HG03432 (cell line): Measurements from ENCODE around the gene DLG2.

ENCODE experiments used
- ATAC-seq: cut with Tn5 transposase; IDR thresholded peaks from one replicate; pipeline ENCODE4 v1.9.1; 2021; ENCODE audit warnings: mild to moderate bottlenecking, moderate library complexity; ENCODE audit not compliant: unreplicated experiment

Gene DLG2

GRCh38 chr11:83583757-83584366 is 2043.3 kb downstream of the DLG2 start:
- peak; percentile 99 for ATAC-seq

DNA sequence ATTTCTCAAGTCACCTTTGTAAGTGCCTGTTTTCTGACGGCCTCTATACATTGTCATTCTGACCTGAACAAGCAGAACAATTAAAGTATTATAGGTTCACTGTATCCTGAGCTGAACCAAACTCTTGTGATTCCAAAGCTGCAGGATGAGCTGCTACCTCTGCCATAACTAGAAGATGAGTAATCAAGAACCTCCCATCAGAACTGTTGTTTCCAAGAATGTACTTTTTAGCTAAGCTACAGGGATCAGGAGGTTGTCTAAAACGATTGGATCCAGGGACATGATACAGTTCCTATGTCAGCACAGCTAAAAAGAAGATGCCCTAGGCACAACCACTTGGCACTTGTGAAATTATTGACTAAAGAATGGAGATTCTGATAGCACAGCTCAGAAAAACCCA is 2052.6 kb downstream of the DLG2 start:
- ATAC-seq: no peak

- no peak for ATAC-seq
Observed at GRCh38 chr11:83572581-83573496, 2054.3 kb downstream of the DLG2 start.

GRCh38 chr11:83571302-83571701 is 2055.8 kb downstream of the DLG2 start:
- no peak for ATAC-seq

GRCh38 chr11:83569134-83569805 is 2057.9 kb downstream of the DLG2 start:
- no peak for ATAC-seq

DNA sequence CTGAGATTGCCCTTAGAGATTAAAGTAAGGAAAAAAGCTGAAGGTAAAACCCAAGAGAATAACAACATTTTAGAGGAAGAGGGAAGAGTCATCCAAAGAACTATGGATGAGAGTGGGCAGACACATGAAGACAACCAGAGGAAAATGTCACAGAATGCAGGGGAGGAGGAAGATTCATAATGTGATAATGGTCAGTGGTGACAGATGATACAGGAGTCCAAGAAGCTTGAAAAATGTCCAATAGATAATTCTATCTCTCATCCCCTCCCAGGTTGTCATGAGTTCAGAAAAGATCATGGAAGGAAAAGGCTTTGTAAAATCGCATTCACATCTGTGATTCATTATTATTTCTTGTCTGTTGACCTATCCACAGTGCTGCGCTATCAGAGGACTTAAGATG is 2058.6 kb downstream of the DLG2 start:
- ATAC-seq: no peak

DNA sequence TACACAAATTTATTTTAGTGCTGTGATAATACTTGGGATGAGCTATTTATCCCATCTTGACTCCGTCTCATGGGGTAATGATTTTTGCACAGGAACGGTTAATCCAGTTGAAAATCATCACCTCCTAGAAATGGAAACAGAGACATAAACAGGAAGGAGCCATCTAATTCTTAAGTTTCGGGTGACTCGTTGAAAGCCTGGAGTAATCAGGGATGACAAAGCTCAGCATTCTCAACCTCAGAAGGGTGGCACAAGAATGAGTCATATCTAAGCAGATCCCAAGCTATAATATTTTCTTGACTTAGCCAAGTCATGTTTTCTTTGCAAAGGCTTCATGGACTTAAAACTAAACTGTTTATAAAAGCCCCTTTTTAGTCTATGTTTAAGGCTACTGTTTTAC is 2060.2 kb downstream of the DLG2 start:
- ATAC-seq: no peak

GRCh38 chr11:83564870-83565269 is 2062.3 kb downstream of the DLG2 start:
- ATAC-seq: no peak

- ATAC-seq: no peak
Observed at GRCh38 chr11:83558281-83558680, 2068.9 kb downstream of the DLG2 start.

DNA sequence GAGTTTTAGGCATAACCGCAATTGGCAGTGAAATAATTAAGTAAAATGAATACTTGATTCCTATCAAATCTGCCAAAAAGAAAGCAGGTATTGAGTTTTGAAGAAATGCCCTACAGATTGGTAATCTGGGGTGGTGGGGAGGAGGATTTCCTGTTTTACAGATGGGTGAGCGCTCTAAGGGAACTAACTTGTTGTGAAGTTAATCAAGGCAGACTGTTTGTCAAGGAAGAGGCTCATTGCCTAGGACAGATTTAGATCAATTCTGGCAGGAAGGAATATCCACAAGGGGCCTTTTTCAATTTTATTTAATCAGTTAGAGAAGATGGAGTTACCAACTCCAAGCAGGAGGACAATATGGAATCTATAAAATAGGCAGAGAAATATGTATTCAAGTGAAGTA is 2069.5 kb downstream of the DLG2 start:
- ATAC-seq: no peak

- no peak for ATAC-seq
Observed at GRCh38 chr11:83554876-83555275, 2072.3 kb downstream of the DLG2 start.

GRCh38 chr11:83549984-83550667 is 2077.0 kb downstream of the DLG2 start:
- ATAC-seq: no peak

DNA sequence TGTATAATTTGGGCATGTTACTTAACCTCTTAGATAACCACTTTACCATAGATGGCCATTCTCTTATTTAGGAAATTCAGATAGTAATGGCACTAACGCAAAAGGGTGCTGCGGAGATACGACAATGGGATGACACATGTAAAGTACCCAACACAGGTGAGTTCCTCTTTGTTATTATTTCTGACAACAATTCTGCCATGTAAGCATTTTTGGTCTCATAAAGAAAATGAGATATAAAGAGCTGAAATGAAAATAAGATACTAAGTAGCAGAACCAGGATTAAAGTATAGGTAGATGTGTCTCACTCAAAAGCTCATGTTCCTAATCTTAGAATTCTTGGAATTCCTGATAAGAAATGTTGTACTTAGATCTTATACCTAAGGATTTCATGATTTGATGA is 2080.8 kb downstream of the DLG2 start:
- ATAC-seq: no peak

GRCh38 chr11:83545494-83546260 is 2081.5 kb downstream of the DLG2 start:
- no peak for ATAC-seq

DNA sequence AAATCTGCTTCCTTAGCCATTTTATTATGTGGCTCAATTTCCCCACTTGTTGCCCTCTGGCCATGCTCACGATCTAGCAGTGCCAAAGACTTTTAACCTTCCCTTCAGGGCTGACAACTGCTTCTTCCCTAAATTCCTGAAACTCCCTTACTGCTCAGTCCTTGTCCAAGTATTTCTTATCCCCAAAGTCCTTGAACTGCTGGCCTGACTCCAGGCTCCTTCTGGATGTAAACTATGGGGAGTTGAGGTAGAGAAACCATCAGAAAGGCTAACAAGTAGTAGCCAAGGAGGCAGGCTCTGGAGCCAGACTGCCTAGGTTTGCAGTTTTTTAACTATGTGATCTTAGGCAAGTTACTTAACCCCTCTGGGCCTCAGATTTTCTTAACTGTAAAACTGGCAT is 2082.3 kb downstream of the DLG2 start:
- ATAC-seq: no peak

GRCh38 chr11:83543706-83544439 is 2083.3 kb downstream of the DLG2 start:
- ATAC-seq: peak; percentile 52

GRCh38 chr11:83542861-83543260 is 2084.3 kb downstream of the DLG2 start:
- ATAC-seq: no peak

DNA sequence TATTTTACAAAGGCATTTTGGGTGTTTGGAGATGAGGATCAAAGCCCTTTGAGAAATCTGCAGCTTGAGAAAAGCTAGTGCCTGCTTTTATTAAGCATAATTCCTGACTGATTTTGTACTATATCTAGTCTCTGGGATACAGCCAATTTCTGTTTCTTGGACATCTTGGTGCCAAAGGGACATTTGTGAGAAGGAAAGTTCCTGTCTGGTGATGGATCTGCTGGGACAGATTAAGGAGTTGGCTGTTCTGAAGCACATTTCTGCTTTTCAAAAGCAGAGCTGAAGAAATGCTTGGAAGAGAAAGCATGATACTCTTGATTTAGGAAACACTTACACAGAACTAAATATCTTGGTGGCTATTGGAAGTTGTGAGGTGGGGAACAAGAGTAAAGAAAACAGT is 2086.4 kb downstream of the DLG2 start:
- ATAC-seq: no peak

- ATAC-seq: no peak
Observed at GRCh38 chr11:83540112-83540675, 2086.9 kb downstream of the DLG2 start.
